GM21515 (cell line): ENCODE results near the gene IL10RA.
A peak's percentile ranks its signal among the peaks of the same experiment; 100 is the strongest.

Experiments
- ATAC-seq: cut with Tn5 transposase; IDR thresholded peaks from one replicate; pipeline ENCODE4 v1.9.1; 2021; ENCODE audit not compliant: unreplicated experiment

The IL10RA gene

GRCh38 chr11:118005224-118006152, 19.3 kb downstream of the IL10RA start:
- ATAC-seq, result no peak

- no peak for ATAC-seq
Observed at GRCh38 chr11:118006153-118006534, 19.9 kb downstream of the IL10RA start.

- ATAC-seq, result no peak
Observed at GRCh38 chr11:118007040-118007439, 20.8 kb downstream of the IL10RA start.

- peak; percentile 37 for ATAC-seq
Observed at GRCh38 chr11:118007563-118008270, 21.5 kb downstream of the IL10RA start.

GRCh38 chr11:118008271-118008911, 22.2 kb downstream of the IL10RA start:
- no peak for ATAC-seq

- peak; percentile 2 for ATAC-seq
Observed at GRCh38 chr11:118009864-118010737, 23.9 kb downstream of the IL10RA start.

GRCh38 chr11:118010738-118011461, 24.7 kb downstream of the IL10RA start:
- ATAC-seq, result peak; percentile 70

- ATAC-seq, result no peak
Observed at GRCh38 chr11:118012083-118012669, 26.0 kb downstream of the IL10RA start.

GRCh38 chr11:118014022-118014421, 27.8 kb downstream of the IL10RA start:
- ATAC-seq, result no peak

- no peak for ATAC-seq
Observed at GRCh38 chr11:118015385-118015841, 29.2 kb downstream of the IL10RA start.

GRCh38 chr11:118016104-118016503, 29.9 kb downstream of the IL10RA start:
- no peak for ATAC-seq

GRCh38 chr11:118017111-118017510, 30.9 kb downstream of the IL10RA start:
- ATAC-seq, result no peak

- ATAC-seq, result no peak
Observed at GRCh38 chr11:118017631-118018315, 31.6 kb downstream of the IL10RA start.

- no peak for ATAC-seq
Observed at GRCh38 chr11:118018401-118018800, 32.2 kb downstream of the IL10RA start.

- ATAC-seq, result no peak
Observed at GRCh38 chr11:118021146-118021545, 35.0 kb downstream of the IL10RA start.

GRCh38 chr11:118027694-118028093, 41.5 kb downstream of the IL10RA start:
- no peak for ATAC-seq

GRCh38 chr11:118028626-118029025, 42.4 kb downstream of the IL10RA start:
- ATAC-seq, result no peak

- ATAC-seq, result no peak
Observed at GRCh38 chr11:118033443-118033842, 47.2 kb downstream of the IL10RA start.

- no peak for ATAC-seq
Observed at GRCh38 chr11:118042141-118042540, 55.9 kb downstream of the IL10RA start.
